Lower leg skin (tissue), 3 donors: ENCODE data around the gene PARP15.

Experiments used
- CTCF ChIP-seq, 3 donors: fragments of 450-650 bp; IDR thresholded peaks; one replicate each; pipeline ENCODE4 v1.5.1; 2016; ENCODE audit warnings: antibody characterized with exemption in 3 of 3, mild to moderate bottlenecking in 3 of 3, moderate library complexity in 2 of 3
- POLR2A ChIP-seq, 2 donors: fragments of 450-650 bp; IDR thresholded peaks; one replicate each; pipeline ENCODE4 v1.6.1; 2016 to 2017; ENCODE audit warnings: antibody characterized with exemption in 2 of 2, mild to moderate bottlenecking in 1 of 2, moderate library complexity in 1 of 2

- TF ChIP-seq CTCF (IDR thresholded peaks at IDR 0.05): no peak
- TF ChIP-seq POLR2A (IDR thresholded peaks at IDR 0.05): no peak
Measured at GRCh38 chr3:122560680-122561079, 16.8 kb upstream of the PARP15 start.
